Upper lobe of left lung (tissue), 6 donors: ENCODE measurements around the gene SCAMP2. TPM values are rescaled to one million over a fixed set of nuclear protein-coding genes. Genes with fewer than 3 reads are reported as not detected.

ENCODE experiments used
- ATAC-seq, 2 donors: fragments of 200-7000 bp; cut with Tn5 transposase; one replicate each; pipeline ENCODE4 v1.9.1; 2022; ENCODE audit warnings: mild to moderate bottlenecking in 2 of 2, moderate library complexity in 2 of 2; ENCODE audit not compliant: low FRiP score in 2 of 2
- DNase-seq, 2 donors: peaks; one replicate each; pipeline ENCODE4 v3.0.0-alpha.2; 2019 to 2020
- H3K27ac ChIP-seq, 4 donors: fragments of 200-600 bp; sonication (generic); one replicate each; pipeline ENCODE4 v1.5.1; 2016 to 2019
- H3K27me3 ChIP-seq, 4 donors: fragments of 200-600 bp; sonication (generic); one replicate each; pipeline ENCODE4 v1.5.1; 2017 to 2019
- H3K36me3 ChIP-seq, 4 donors: fragments of 200-600 bp; sonication (generic); one replicate each; pipeline ENCODE4 v1.5.1; 2016 to 2019
- H3K4me1 ChIP-seq, 4 donors: fragments of 200-600 bp; sonication (generic); one replicate each; pipeline ENCODE4 v1.5.1; 2018 to 2019
- H3K4me3 ChIP-seq, 4 donors: fragments of 200-600 bp; sonication (generic); one replicate each; pipeline ENCODE4 v1.5.1; 2017 to 2019; ENCODE audit warnings: mild to moderate bottlenecking in 2 of 4, moderate library complexity in 1 of 4
- H3K9me3 ChIP-seq, 4 donors: fragments of 200-600 bp; sonication (generic); one replicate each; pipeline ENCODE4 v1.5.1; 2018 to 2019
- CTCF ChIP-seq, 6 experiments: fragments of 450-650 bp in 4 of 6; fragments of 200-600 bp in 2 of 6; sonication (generic) in 2 of 6; IDR thresholded peaks; one replicate each; pipeline ENCODE4 v1.5.1; 2016 to 2019; ENCODE audit warnings: antibody characterized with exemption in 6 of 6
- EP300 ChIP-seq, 4 donors: sonication (generic); formaldehyde crosslinking; IDR thresholded peaks; one replicate each; pipeline ENCODE4 v1.5.1; 2017; ENCODE audit warnings: antibody characterized with exemption in 4 of 4, control low read depth in 2 of 4
- POLR2A ChIP-seq, 4 donors: fragments of 450-650 bp; IDR thresholded peaks; one replicate each; pipeline ENCODE4 v1.5.1; 2016 to 2017; ENCODE audit warnings: antibody characterized with exemption in 4 of 4, mild to moderate bottlenecking in 2 of 4
- POLR2AphosphoS5 ChIP-seq, 2 donors: sonication (generic); formaldehyde crosslinking; IDR thresholded peaks; one replicate each; pipeline ENCODE4 v1.5.1; 2017; ENCODE audit warnings: antibody characterized with exemption in 2 of 2
- WGBS, 2 donors: methylation state at CpG; one replicate each; pipeline ENCODE4 v1.1.5; 2017 to 2018; 5-methylcytosine and 5-hydroxymethylcytosine counted together
- total RNA-seq, 6 donors: library from RNA; depleted of rRNA in 4 of 6; stranded (reverse); fragments of >200 nt in 4 of 6; gene quantifications; one replicate each; pipeline versions ENCODE4 v1.1.0 to v1.2.1, GENCODE V29; 2016 to 2021
- donor health status: DM: no; HTN: no; CAD: no; lungs with moderate emphysema.
- donor health status: DM: no; HTN: yes; CAD: no; lungs with severe emphysema.

The SCAMP2 gene
- total RNA-seq, 6 donors from 2014 or later = 82.8 to 155 (median 130) TPM

GRCh38 chr15:74831813-74832495, 41.2 kb downstream of the SCAMP2 start:
- DNase-seq (no peak), ATAC-seq (no peak)
- Histone ChIP-seq H3K4me1 (no peaks in the 10 kb centered on the region), H3K4me3 (no peak overlapping the region), H3K27me3 (peaks cover 0 to 15% (median 2%) of the 10 kb centered on the region in 4 donors), H3K27ac (no peak overlapping the region), H3K9me3 (no peaks in the 10 kb centered on the region), H3K36me3 (peaks cover 0 to 16% (median 11%) of the 10 kb centered on the region in 4 donors)
- TF ChIP-seq EP300 (IDR thresholded peaks at IDR 0.05) = no peak
- no peak for TF ChIP-seq POLR2AphosphoS5 (IDR thresholded peaks at IDR 0.05)
- no peak for TF ChIP-seq POLR2A (IDR thresholded peaks at IDR 0.05)
- TF ChIP-seq CTCF (IDR thresholded peaks at IDR 0.05) = no peak
- WGBS, 2 donors = 79 to 82% methylated on average over 4 to 15 of the region's 15 CpGs

- no peak for ATAC-seq
- Histone ChIP-seq H3K27me3 (peaks cover 0 to 17% (median 5%) of the 10 kb centered on the region in 4 donors), H3K36me3 (peaks cover 0 to 6% (median 3%) of the 10 kb centered on the region in 4 donors), H3K9me3 (no peaks in the 10 kb centered on the region), H3K27ac (no peak overlapping the region), H3K4me1 (peaks cover 0 to 7% (median 3%) of the 10 kb centered on the region in 4 donors), H3K4me3 (no peak overlapping the region)
- 91 to 93% methylated on average over 3 to 5 of the region's 5 CpGs for WGBS, 2 donors
- TF ChIP-seq CTCF (IDR thresholded peaks at IDR 0.05) (no peak), EP300 (IDR thresholded peaks at IDR 0.05) (no peak), POLR2AphosphoS5 (IDR thresholded peaks at IDR 0.05) (no peak), POLR2A (IDR thresholded peaks at IDR 0.05) (no peak)
- no peak for DNase-seq
These were observed 42.3 kb downstream of the SCAMP2 start for GRCh38 chr15:74830868-74831267.

- H3K4me1 ChIP-seq = peaks cover 0 to 7% (median 3%) of the 10 kb centered on the region in 4 donors
- no peaks in the 10 kb centered on the region for H3K9me3 ChIP-seq
- ATAC-seq (no peak), DNase-seq (no peak)
- 58 to 62% methylated on average over 6 of the region's 6 CpGs for WGBS, 2 donors
- no peaks in the 10 kb centered on the region for H3K36me3 ChIP-seq
- no peak overlapping the region for H3K27ac ChIP-seq
- H3K4me3 ChIP-seq = no peak overlapping the region
- H3K27me3 ChIP-seq = peaks cover 0 to 17% (median 5%) of the 10 kb centered on the region in 4 donors
- TF ChIP-seq POLR2A (IDR thresholded peaks at IDR 0.05) (no peak), POLR2AphosphoS5 (IDR thresholded peaks at IDR 0.05) (no peak), CTCF (IDR thresholded peaks at IDR 0.05) (no peak), EP300 (IDR thresholded peaks at IDR 0.05) (no peak)
These were observed 43.2 kb downstream of the SCAMP2 start for GRCh38 chr15:74829991-74830390.

- Histone ChIP-seq H3K4me1 (peaks cover 0 to 7% (median 3%) of the 10 kb centered on the region in 4 donors), H3K27me3 (peaks cover 0 to 17% (median 5%) of the 10 kb centered on the region in 4 donors), H3K4me3 (no peak overlapping the region), H3K27ac (no peak overlapping the region), H3K36me3 (no peaks in the 10 kb centered on the region), H3K9me3 (no peaks in the 10 kb centered on the region)
- whole genome bisulfite sequencing, 2 donors = 70 to 78% methylated on average over 3 of the region's 3 CpGs
- no peak for DNase-seq
- TF ChIP-seq EP300 (IDR thresholded peaks at IDR 0.05) (no peak), CTCF (IDR thresholded peaks at IDR 0.05) (no peak), POLR2AphosphoS5 (IDR thresholded peaks at IDR 0.05) (no peak), POLR2A (IDR thresholded peaks at IDR 0.05) (no peak)
- ATAC-seq = no peak
These were observed 43.7 kb downstream of the SCAMP2 start for GRCh38 chr15:74829486-74829885.

- no peak for ATAC-seq
These were observed 44.3 kb downstream of the SCAMP2 start for GRCh38 chr15:74828835-74829234.

More at GRCh38 chr15:74828835-74829234, 44.3 kb downstream of the SCAMP2 start:
- no peak for DNase-seq
- H3K4me1 ChIP-seq = peaks cover 0 to 7% (median 3%) of the 10 kb centered on the region in 4 donors
- no peak overlapping the region for H3K27ac ChIP-seq
- H3K36me3 ChIP-seq = no peaks in the 10 kb centered on the region
- peaks cover 0 to 17% (median 5%) of the 10 kb centered on the region in 4 donors for H3K27me3 ChIP-seq
- no peaks in the 10 kb centered on the region for H3K9me3 ChIP-seq
- WGBS, 2 donors = 68 to 70% methylated on average over 6 of the region's 6 CpGs
- no peak overlapping the region for H3K4me3 ChIP-seq
- TF ChIP-seq POLR2AphosphoS5 (IDR thresholded peaks at IDR 0.05) = no peak
- TF ChIP-seq CTCF (IDR thresholded peaks at IDR 0.05) = no peak
- no peak for TF ChIP-seq POLR2A (IDR thresholded peaks at IDR 0.05)
- no peak for TF ChIP-seq EP300 (IDR thresholded peaks at IDR 0.05)
